ENCODE results near the gene PHF21B.
"Not testable (repeated sequence)": the region's sequence is repeated elsewhere in the genome, so short reads cannot be mapped to it uniquely, and the experiment has no call there.

The PHF21B gene

GRCh38 chr22:45009606-45010531 is at the start of gene PHF21B:
Gene PHF21B (minus strand): TSS chr22:45010005. CDS start chr22:45009549, 456 bp downstream.
- DNase-seq (ENCODE audit: low read depth in 2 of 2, low spot score in 1 of 2) = no peak

GRCh38 chr22:45059296-45059695 is 49.5 kb upstream of the PHF21B start:
- no peak for DNase-seq (ENCODE audit: low read depth in 2 of 2, low spot score in 1 of 2)

GRCh38 chr22:45058622-45058912 is 48.8 kb upstream of the PHF21B start:
- DNase-seq (ENCODE audit: low read depth in 2 of 2, low spot score in 1 of 2) = no peak

GRCh38 chr22:45055936-45056335 is 46.1 kb upstream of the PHF21B start:
- DNase-seq (ENCODE audit: low read depth in 2 of 2, low spot score in 1 of 2) = no peak

- DNase-seq (ENCODE audit: low read depth in 2 of 2, low spot score in 1 of 2) = no peak
Observed at GRCh38 chr22:45053571-45053970, 43.8 kb upstream of the PHF21B start.

- no peak for DNase-seq (ENCODE audit: low read depth in 2 of 2, low spot score in 1 of 2)
Observed at GRCh38 chr22:45053094-45053493, 43.3 kb upstream of the PHF21B start.

- DNase-seq (ENCODE audit: low read depth in 2 of 2, low spot score in 1 of 2) = not testable (repeated sequence)
Observed at GRCh38 chr22:45052665-45053064, 42.9 kb upstream of the PHF21B start.

- DNase-seq (ENCODE audit: low read depth in 2 of 2, low spot score in 1 of 2) = no peak
Observed at GRCh38 chr22:45051946-45052345, 42.1 kb upstream of the PHF21B start.

GRCh38 chr22:45051419-45051818 is 41.6 kb upstream of the PHF21B start:
- no peak for DNase-seq (ENCODE audit: low read depth in 2 of 2, low spot score in 1 of 2)

- DNase-seq (ENCODE audit: low read depth in 2 of 2, low spot score in 1 of 2) = no peak
Observed at GRCh38 chr22:45047260-45047659, 37.5 kb upstream of the PHF21B start.

GRCh38 chr22:45045208-45045607 is 35.4 kb upstream of the PHF21B start:
- no peak for DNase-seq (ENCODE audit: low read depth in 2 of 2, low spot score in 1 of 2)

- DNase-seq (ENCODE audit: low read depth in 2 of 2, low spot score in 1 of 2) = no peak
Observed at GRCh38 chr22:45042263-45042662, 32.5 kb upstream of the PHF21B start.

- no peak for DNase-seq (ENCODE audit: low read depth in 2 of 2, low spot score in 1 of 2)
Observed at GRCh38 chr22:45039133-45039532, 29.3 kb upstream of the PHF21B start.

- no peak for DNase-seq (ENCODE audit: low read depth in 2 of 2, low spot score in 1 of 2)
Observed at GRCh38 chr22:45036154-45036553, 26.3 kb upstream of the PHF21B start.

- DNase-seq (ENCODE audit: low read depth in 2 of 2, low spot score in 1 of 2) = no peak
Observed at GRCh38 chr22:45034821-45035220, 25.0 kb upstream of the PHF21B start.

- no peak for DNase-seq (ENCODE audit: low read depth in 2 of 2, low spot score in 1 of 2)
Observed at GRCh38 chr22:45034156-45034555, 24.4 kb upstream of the PHF21B start.

GRCh38 chr22:45033136-45033535 is 23.3 kb upstream of the PHF21B start:
- no peak for DNase-seq (ENCODE audit: low read depth in 2 of 2, low spot score in 1 of 2)

GRCh38 chr22:45031629-45032403 is 22.0 kb upstream of the PHF21B start:
- no peak for DNase-seq (ENCODE audit: low read depth in 2 of 2, low spot score in 1 of 2)

- DNase-seq (ENCODE audit: low read depth in 2 of 2, low spot score in 1 of 2) = no peak
Observed at GRCh38 chr22:45029501-45029900, 19.7 kb upstream of the PHF21B start.

- DNase-seq (ENCODE audit: low read depth in 2 of 2, low spot score in 1 of 2) = no peak
Observed at GRCh38 chr22:45026511-45026910, 16.7 kb upstream of the PHF21B start.

- DNase-seq (ENCODE audit: low read depth in 2 of 2, low spot score in 1 of 2) = no peak
Observed at GRCh38 chr22:45023431-45023830, 13.6 kb upstream of the PHF21B start.
